PC-3 (cell line): ENCODE results near the gene RDX.

Experiments used
- EZH2phosphoT487 ChIP-seq: fragments of 300-600 bp; sonication (generic); IDR thresholded peaks from 2 replicates; pipeline ENCODE4 v1.6.1; 2018; ENCODE audit warnings: mild to moderate bottlenecking, antibody characterized with exemption, low read length, borderline replicate concordance
- TF ChIP-seq, protein P1 (sequence below): fragments of 300-600 bp; sonication (generic); conservative IDR thresholded peaks from 2 replicates; pipeline ENCODE4 v1.5.1; 2017; ENCODE audit warnings: antibody characterized with exemption, low read depth, mild to moderate bottlenecking, low read length

DNA sequence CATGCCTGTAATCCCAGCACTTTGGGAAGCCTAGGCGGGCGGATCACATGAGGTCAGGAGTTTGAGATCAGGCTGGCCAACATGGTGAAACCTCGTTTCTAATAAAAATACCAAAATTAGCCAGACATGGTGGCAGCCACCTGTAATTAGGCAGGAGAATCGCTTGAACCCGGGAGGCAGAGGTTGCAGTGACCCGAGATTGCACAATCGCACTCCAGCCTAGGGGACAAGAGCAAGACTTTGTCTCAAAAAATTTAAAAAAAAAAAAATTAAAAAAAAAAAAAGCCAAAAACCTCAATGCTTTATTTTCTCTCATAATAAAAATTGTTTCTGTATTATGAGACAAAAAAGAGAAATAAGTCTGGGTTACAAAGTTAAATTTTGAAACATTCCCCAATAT lies 54.2 kb downstream of the RDX start:
- TF ChIP-seq, protein P1, sequence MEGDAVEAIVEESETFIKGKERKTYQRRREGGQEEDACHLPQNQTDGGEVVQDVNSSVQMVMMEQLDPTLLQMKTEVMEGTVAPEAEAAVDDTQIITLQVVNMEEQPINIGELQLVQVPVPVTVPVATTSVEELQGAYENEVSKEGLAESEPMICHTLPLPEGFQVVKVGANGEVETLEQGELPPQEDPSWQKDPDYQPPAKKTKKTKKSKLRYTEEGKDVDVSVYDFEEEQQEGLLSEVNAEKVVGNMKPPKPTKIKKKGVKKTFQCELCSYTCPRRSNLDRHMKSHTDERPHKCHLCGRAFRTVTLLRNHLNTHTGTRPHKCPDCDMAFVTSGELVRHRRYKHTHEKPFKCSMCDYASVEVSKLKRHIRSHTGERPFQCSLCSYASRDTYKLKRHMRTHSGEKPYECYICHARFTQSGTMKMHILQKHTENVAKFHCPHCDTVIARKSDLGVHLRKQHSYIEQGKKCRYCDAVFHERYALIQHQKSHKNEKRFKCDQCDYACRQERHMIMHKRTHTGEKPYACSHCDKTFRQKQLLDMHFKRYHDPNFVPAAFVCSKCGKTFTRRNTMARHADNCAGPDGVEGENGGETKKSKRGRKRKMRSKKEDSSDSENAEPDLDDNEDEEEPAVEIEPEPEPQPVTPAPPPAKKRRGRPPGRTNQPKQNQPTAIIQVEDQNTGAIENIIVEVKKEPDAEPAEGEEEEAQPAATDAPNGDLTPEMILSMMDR: no peak
- TF ChIP-seq EZH2phosphoT487: no peak
